Smooth muscle cell of the brain vasculature (primary cell): Measurements from ENCODE around the gene SLC25A29.
"Not testable (repeated sequence)": the region's sequence is repeated elsewhere in the genome, so short reads cannot be mapped to it uniquely, and the experiment has no call there.

ENCODE experiments used
- DNase-seq: peaks from one replicate; pipeline ENCODE4 v3.0.0-alpha.2; 2012; ENCODE audit warnings: low read depth, low spot score

SLC25A29 gene

GRCh38 chr14:100306101-100306997 is at the start of gene SLC25A29:
Gene SLC25A29, minus strand, starts transcription at chr14:100306444. Its CDS starts 212 bp downstream, at chr14:100306232.
- DNase-seq = peak; percentile 46

DNA sequence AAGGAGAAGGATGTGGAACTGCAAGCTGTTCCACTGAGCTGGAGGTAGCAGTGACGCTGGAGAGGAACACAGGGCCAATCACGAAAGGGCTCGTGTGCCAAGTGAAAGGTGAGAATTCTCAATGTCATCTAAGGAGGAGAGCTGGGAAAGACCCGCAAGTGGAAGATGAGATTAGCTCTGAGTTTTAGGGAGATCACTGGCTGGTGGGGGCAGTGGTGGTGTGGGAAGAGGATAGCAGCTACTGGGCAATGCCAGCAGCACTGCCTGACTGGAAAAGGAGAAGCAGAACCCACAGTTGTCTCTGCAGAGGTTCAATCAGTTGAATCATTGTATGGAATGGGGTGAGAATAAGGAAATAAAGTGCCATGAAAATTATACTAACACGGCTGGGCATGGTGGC is 44.7 kb upstream of the SLC25A29 start:
- no peak for DNase-seq

GRCh38 chr14:100350276-100350926 is 44.2 kb upstream of the SLC25A29 start:
- DNase-seq = no peak

DNA sequence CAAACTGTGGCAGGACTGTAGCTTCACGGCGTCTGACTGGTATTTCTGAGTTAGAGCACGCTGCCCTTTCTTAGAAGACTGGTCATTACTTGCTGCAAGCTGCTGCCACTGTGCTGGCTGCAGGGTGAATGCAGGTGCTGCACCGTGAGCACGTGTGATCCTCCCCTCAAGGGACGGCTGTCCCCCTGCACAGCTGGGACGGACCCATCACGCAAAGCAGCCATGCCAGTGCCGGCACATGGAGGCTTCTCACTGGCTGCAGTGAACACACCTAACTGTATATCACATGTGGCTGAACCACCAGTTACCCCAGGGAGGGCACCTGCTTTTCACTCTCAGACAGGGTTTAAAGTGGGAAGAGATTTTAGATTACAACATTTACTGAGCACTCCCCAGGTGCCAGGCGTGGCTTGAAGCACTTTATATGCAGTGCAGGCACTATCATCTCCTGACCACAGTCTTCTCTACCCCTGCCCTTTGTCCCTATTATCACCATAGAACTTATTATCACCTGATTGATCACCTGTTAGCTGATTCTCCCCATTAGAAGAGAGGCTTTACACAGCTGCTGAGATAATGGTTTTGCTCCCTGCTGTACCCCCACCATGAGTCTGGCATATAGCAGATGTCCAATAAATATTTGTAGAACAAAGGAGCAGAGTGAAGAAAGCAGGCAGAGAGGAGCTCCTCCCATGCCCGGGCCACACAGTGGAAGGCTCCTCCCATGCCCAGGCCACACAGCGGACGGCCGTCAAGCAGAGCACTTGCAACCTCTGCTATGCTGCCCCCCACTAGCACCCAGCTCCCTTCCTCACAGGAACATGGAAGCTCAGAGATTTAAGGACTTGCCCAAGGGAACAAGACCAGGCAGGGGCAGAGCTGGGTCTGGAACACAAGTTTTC is 42.8 kb upstream of the SLC25A29 start:
- no peak for DNase-seq

- DNase-seq = no peak
These were observed 42.0 kb upstream of the SLC25A29 start for GRCh38 chr14:100348253-100348729.

- DNase-seq = no peak
These were observed 40.3 kb upstream of the SLC25A29 start for GRCh38 chr14:100346306-100347091.

DNA sequence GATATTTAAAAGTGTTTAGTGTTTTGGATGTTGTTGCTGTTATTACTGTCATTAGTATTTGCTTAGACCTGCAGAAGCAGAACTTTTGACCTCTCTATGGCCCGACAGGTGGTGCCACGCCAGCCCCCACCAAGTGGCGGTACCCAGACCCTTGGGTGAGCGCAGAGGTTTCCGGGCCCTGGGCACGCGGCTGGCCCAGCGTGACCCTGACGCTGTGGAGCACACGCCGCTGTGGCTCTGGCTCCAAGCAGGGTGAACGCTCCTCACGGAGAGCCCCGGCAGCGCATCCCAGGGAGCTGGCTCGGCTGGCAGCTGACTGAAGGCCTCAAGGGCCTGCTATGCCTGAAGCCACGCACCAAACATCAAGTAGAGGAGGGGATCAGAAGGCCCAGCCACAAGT is 39.5 kb upstream of the SLC25A29 start:
- no peak for DNase-seq

- not testable (repeated sequence) for DNase-seq
These were observed 38.4 kb upstream of the SLC25A29 start for GRCh38 chr14:100344657-100345056.

DNA sequence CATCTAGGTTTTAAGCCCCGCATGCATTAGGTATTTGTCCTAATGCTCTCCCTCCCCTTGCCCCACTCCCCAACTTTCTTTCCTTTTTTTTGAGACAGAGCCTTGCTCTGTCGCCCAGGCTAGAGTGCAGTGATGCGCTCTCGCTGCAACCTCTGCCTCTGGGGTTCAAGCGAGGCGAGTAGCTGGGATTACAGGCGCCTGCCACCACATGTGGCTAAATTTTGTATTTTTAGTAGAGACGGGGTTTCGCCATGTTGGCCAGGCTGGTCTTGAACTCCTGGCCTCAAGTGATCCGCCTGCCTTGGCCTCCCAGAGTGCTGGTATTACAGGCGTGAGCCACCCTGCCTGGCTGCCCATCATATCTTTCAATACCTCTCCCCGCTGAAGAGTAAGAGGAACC is 36.6 kb upstream of the SLC25A29 start:
- DNase-seq = not testable (repeated sequence)

DNA sequence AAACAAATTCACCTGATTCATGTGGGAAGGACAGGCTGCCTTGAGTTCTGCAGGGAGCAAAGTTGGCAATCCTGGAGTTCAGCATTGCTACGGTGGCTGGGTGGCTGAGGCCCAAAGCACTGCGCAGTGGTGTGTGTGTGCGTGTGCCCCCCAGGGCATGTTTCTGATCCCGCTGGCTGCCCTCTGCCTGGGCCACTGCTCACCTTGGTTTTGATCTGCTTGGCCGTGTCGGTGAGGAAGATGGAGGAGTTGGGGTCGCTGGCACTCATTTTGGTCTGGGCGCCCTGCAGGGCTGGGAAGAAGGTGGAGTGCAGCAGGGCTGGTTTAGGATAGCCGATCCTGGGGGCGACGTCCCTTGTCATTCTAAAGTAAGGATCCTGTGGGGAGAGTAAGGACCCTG is 36.0 kb upstream of the SLC25A29 start:
- DNase-seq = no peak

- DNase-seq = peak; percentile 54
These were observed 35.2 kb upstream of the SLC25A29 start for GRCh38 chr14:100341301-100342031.

DNA sequence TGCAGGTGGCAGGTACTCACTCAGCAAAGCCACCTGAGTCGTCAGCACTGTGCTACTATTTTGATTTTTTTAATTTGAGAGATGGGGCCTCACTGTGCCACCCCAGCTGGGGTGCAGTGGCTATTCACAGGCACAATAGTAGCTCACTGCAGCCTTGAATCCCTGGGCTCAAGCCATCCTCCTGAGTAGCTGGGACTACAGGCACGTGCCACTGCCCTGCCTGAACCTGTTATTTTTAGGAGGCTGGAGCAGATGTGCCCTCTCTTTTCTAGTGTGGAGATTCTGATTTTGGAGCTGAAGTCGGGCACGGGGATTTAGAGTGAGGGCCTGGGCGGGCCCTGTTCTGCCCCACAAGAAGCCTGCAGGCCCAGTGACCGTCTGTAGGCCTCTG is 34.2 kb upstream of the SLC25A29 start:
- DNase-seq = no peak

- DNase-seq = no peak
These were observed 33.6 kb upstream of the SLC25A29 start for GRCh38 chr14:100339766-100340422.

GRCh38 chr14:100336618-100337530 is 30.6 kb upstream of the SLC25A29 start:
- DNase-seq = no peak

DNA sequence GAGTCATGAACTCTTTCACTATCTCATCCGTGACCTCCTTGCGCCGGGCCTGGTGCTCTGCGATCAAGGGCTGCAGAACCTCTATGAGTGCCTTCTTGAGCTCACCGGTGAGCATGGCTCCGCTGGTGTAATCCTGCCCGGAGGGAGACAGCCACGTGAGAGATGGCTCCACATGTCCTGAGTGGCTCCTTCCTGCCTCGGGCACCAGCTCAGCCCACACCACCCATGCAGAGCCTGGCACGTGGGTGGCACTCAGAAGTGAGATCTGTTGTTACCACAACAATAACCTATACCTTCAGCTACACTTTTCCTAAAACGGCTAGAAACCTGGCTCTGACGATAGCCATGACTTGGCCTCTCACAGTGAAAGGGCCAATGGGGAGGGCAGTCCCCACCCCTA is 28.7 kb upstream of the SLC25A29 start:
- no peak for DNase-seq

DNA sequence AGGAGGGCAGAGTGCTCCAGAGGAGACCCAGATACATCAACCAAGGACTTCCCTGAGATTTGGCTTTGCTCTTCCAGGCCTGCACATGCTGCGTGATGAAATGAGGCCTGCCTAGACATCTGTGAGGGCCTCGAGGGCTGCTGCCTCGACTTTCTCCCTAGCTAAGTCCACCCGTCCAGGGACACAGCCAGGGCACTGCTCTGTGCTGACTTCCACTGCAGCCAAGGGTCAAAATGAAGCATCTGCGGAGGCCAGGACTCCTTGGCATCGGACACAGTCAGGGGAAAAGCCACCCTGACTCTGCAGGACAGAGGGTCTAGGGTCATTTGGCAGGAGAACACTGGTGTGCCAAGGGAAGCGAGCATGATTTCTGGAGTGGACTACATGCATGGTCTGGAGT is 27.6 kb upstream of the SLC25A29 start:
- no peak for DNase-seq

- no peak for DNase-seq
These were observed 27.1 kb upstream of the SLC25A29 start for GRCh38 chr14:100333311-100333710.

DNA sequence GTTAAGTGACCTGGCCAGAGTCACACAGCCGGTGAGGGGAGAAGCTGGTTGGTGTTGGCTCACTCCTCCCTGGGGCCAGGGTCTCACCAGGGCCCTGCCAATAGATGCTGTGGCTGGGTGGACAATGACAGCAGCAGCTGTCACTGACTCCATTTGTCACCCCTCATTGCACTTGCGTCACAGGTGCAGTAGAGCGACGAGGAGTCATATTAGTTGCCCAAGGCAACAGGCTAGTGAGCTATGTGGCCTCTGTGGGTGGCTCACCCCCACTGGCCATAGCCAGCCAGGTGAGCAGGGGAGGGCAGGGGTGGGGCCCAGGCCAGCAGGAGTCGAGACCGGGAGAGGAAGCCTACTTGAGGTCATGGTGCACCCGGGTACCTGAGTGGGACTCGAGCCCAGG is 26.6 kb upstream of the SLC25A29 start:
- DNase-seq = no peak
